ENCODE measurements around the gene RTCB. TPM values are rescaled to one million over a fixed set of nuclear protein-coding genes. Genes with fewer than 3 reads are reported as not detected.

Gene RTCB
- total and polyA plus RNA-seq, 3 experiments from 2014 or later: 97.7 to 104 (median 103) TPM

- CTCF ChIA-PET: no interaction called here
- H3K4me3 ChIP-seq (ENCODE audit: low read length): no peak overlapping the region
- POLR2A ChIA-PET: no interaction called here
- Mint-ChIP-seq H3K4me1 (no peaks in the 10 kb centered on the region), H3K27me3 (peaks cover 6 to 23% of the 10 kb centered on the region in 2 donors), H3K4me3 (no peak overlapping the region), H3K9me3 (peaks cover 0 to 1% (median 0%) of the 10 kb centered on the region in 5 donors), H3K27ac (no peak overlapping the region), H3K36me3 (no peaks in the 10 kb centered on the region)
- H3K27me3 ChIP-seq (ENCODE audit: insufficient read depth, low read length, poor library complexity, severe bottlenecking): no peaks in the 10 kb centered on the region
- H3K4me1 ChIP-seq (ENCODE audit: insufficient read depth, low read length): no peaks in the 10 kb centered on the region
- DNase-seq: no peak
- no peak overlapping the region for H3K27ac ChIP-seq (ENCODE audit: low read depth, low read length)
- H3K36me3 ChIP-seq (ENCODE audit: insufficient read depth, low read length): no peaks in the 10 kb centered on the region
- no peaks in the 10 kb centered on the region for H3K9me3 ChIP-seq (ENCODE audit: low read length)
Observed at GRCh38 chr22:32348031-32348611, 63.9 kb downstream of the RTCB start.

DNA sequence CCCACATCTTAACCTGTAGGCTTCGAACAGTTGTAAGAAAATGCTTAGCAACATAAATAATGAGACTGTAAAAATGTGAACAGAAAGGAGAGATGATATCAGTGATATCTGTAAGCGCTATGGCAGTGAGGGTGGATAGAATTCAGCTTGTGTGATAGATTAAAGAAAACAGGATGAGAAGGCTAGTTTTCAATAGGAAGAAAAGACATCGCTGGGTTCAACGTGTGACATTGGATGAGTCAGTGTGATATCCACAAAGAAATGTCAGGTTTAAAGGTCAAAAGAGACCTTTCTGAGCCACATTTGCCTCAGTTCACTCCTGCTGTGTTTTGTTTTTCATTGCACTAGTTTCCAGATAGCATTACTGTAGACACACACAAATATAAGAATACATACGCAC is 68.1 kb downstream of the RTCB start:
- Histone ChIP-seq H3K4me1 (ENCODE audit: insufficient read depth, low read length) (no peaks in the 10 kb centered on the region), H3K27me3 (ENCODE audit: insufficient read depth, low read length, poor library complexity, severe bottlenecking) (no peaks in the 10 kb centered on the region), H3K36me3 (ENCODE audit: insufficient read depth, low read length) (no peaks in the 10 kb centered on the region), H3K27ac (ENCODE audit: low read depth, low read length) (no peak overlapping the region), H3K4me3 (ENCODE audit: low read length) (no peak overlapping the region), H3K9me3 (ENCODE audit: low read length) (no peaks in the 10 kb centered on the region)
- Mint-ChIP-seq H3K9me3 (no peaks in the 10 kb centered on the region), H3K27ac (no peak overlapping the region), H3K4me1 (no peaks in the 10 kb centered on the region), H3K36me3 (no peaks in the 10 kb centered on the region), H3K4me3 (no peak overlapping the region), H3K27me3 (peaks cover 15 to 60% of the 10 kb centered on the region in 2 donors)
- POLR2A ChIA-PET: no interaction called here
- CTCF ChIA-PET: no interaction called here
- no peak for DNase-seq

DNA sequence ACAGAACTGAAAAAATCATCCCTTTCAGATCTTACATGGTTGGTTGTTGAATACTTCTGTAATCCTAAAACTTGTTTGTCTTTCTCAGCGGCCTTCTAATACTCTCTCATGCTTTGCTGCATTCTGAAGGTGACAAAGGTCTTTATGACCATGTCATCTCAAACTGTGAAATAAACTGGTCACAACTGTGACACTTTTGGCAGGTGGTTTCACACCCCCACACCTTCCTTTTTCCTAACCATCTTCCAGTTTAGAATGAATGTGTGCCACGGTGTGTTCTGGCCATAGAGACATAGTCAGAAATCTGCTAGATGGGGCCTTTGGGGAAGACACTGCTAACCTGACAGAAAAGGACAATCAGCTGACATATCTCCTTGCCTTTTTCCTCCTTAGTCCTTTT is 69.1 kb downstream of the RTCB start:
- Histone ChIP-seq H3K27me3 (ENCODE audit: insufficient read depth, low read length, poor library complexity, severe bottlenecking) (no peaks in the 10 kb centered on the region), H3K36me3 (ENCODE audit: insufficient read depth, low read length) (no peaks in the 10 kb centered on the region), H3K9me3 (ENCODE audit: low read length) (no peaks in the 10 kb centered on the region), H3K4me3 (ENCODE audit: low read length) (no peak overlapping the region), H3K4me1 (ENCODE audit: insufficient read depth, low read length) (no peaks in the 10 kb centered on the region), H3K27ac (ENCODE audit: low read depth, low read length) (no peak overlapping the region)
- no peaks in the 10 kb centered on the region for H3K36me3 Mint-ChIP-seq
- CTCF ChIA-PET: no interaction called here
- no peak overlapping the region for H3K27ac Mint-ChIP-seq
- no peaks in the 10 kb centered on the region for H3K4me1 Mint-ChIP-seq
- POLR2A ChIA-PET: no interaction called here
- DNase-seq: no peak
- no peaks in the 10 kb centered on the region for H3K9me3 Mint-ChIP-seq
- no peak overlapping the region for H3K4me3 Mint-ChIP-seq
- H3K27me3 Mint-ChIP-seq: peaks cover 15 to 65% of the 10 kb centered on the region in 2 donors

DNA sequence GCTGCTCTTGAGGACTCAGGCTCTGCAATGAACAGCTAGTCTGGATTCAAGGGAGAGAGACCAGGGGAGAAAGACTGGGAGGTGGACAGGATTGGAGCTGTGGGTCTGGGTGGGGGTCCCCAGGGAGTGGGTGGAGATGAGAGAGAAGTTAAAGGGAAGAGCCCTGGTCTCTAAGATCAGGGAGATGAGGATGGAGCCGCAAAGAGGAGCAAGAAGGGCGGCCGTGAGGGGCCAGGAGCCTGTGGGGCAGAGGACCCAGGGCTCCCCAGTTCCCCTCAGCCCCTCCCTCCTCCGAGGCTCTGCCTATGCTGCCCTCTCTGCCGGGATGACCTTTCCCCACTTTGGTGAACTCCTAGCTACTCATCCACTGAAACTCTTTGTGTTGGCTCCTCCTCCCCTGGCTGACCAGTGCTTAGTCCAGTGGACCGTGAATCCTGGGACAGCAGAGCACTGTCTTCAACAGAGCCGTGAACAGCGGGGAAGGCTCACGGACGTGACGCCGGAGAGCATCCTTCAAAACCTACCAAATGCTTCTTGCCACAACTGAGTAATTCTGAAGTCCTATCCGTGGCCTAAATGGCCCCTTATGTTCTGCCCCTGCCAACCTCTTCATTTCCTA is 70.8 kb downstream of the RTCB start:
- peak overlapping the region in 2 of 8 donors; percentile 48 to 65 for H3K27ac Mint-ChIP-seq
- no peaks in the 10 kb centered on the region for H3K36me3 Mint-ChIP-seq
- H3K4me3 Mint-ChIP-seq: no peak overlapping the region
- H3K9me3 Mint-ChIP-seq: no peaks in the 10 kb centered on the region
- no peaks in the 10 kb centered on the region for H3K27me3 ChIP-seq (ENCODE audit: insufficient read depth, low read length, poor library complexity, severe bottlenecking)
- ChIA-PET CTCF (no interaction called here), POLR2A (no interaction called here)
- no peak for DNase-seq
- no peak overlapping the region for H3K27ac ChIP-seq (ENCODE audit: low read depth, low read length)
- no peak overlapping the region for H3K4me3 ChIP-seq (ENCODE audit: low read length)
- no peaks in the 10 kb centered on the region for H3K4me1 Mint-ChIP-seq
- H3K36me3 ChIP-seq (ENCODE audit: insufficient read depth, low read length): no peaks in the 10 kb centered on the region
- no peaks in the 10 kb centered on the region for H3K9me3 ChIP-seq (ENCODE audit: low read length)
- no peaks in the 10 kb centered on the region for H3K4me1 ChIP-seq (ENCODE audit: insufficient read depth, low read length)
- H3K27me3 Mint-ChIP-seq: peaks cover 16 to 73% of the 10 kb centered on the region in 2 donors

DNA sequence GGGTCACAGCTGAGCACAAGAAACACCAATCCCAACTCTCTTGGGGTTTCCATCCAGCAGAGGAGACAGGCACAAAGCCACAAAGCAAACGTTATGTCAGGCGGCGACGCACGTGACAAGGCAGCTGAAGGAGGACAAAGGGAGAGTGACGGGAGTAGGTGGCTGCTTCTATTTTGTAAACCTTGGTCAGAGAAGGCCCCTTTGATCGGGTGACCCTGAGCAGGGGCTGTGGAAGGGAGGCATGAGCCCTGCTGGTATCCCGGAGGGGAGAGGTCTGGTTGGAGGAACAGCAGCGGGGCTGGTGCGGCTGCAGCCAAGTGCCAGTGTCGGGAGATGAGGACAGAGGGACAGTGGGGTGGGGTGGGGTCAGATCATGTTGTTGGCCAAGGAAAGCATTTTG is 71.6 kb downstream of the RTCB start:
- no peaks in the 10 kb centered on the region for H3K9me3 Mint-ChIP-seq
- no peak overlapping the region for H3K27ac Mint-ChIP-seq
- no peak for DNase-seq
- Histone ChIP-seq H3K4me3 (ENCODE audit: low read length) (no peak overlapping the region), H3K9me3 (ENCODE audit: low read length) (no peaks in the 10 kb centered on the region), H3K27me3 (ENCODE audit: insufficient read depth, low read length, poor library complexity, severe bottlenecking) (no peaks in the 10 kb centered on the region), H3K36me3 (ENCODE audit: insufficient read depth, low read length) (no peaks in the 10 kb centered on the region), H3K27ac (ENCODE audit: low read depth, low read length) (no peak overlapping the region), H3K4me1 (ENCODE audit: insufficient read depth, low read length) (no peaks in the 10 kb centered on the region)
- ChIA-PET POLR2A (no interaction called here), CTCF (no interaction called here)
- no peaks in the 10 kb centered on the region for H3K36me3 Mint-ChIP-seq
- peaks cover 14 to 71% of the 10 kb centered on the region in 2 donors for H3K27me3 Mint-ChIP-seq
- H3K4me3 Mint-ChIP-seq: no peak overlapping the region
- H3K4me1 Mint-ChIP-seq: no peaks in the 10 kb centered on the region

- Mint-ChIP-seq H3K36me3 (no peaks in the 10 kb centered on the region), H3K27ac (no peak overlapping the region), H3K4me3 (no peak overlapping the region), H3K9me3 (no peaks in the 10 kb centered on the region), H3K27me3 (peaks cover 18 to 73% of the 10 kb centered on the region in 2 donors), H3K4me1 (no peaks in the 10 kb centered on the region)
- no peak overlapping the region for H3K27ac ChIP-seq (ENCODE audit: low read depth, low read length)
- H3K4me1 ChIP-seq (ENCODE audit: insufficient read depth, low read length): no peaks in the 10 kb centered on the region
- no peak overlapping the region for H3K4me3 ChIP-seq (ENCODE audit: low read length)
- DNase-seq: no peak
- H3K36me3 ChIP-seq (ENCODE audit: insufficient read depth, low read length): no peaks in the 10 kb centered on the region
- no peaks in the 10 kb centered on the region for H3K9me3 ChIP-seq (ENCODE audit: low read length)
- ChIA-PET POLR2A (no interaction called here), CTCF (no interaction called here)
- H3K27me3 ChIP-seq (ENCODE audit: insufficient read depth, low read length, poor library complexity, severe bottlenecking): no peaks in the 10 kb centered on the region
Observed at GRCh38 chr22:32339190-32340012, 72.6 kb downstream of the RTCB start.

DNA sequence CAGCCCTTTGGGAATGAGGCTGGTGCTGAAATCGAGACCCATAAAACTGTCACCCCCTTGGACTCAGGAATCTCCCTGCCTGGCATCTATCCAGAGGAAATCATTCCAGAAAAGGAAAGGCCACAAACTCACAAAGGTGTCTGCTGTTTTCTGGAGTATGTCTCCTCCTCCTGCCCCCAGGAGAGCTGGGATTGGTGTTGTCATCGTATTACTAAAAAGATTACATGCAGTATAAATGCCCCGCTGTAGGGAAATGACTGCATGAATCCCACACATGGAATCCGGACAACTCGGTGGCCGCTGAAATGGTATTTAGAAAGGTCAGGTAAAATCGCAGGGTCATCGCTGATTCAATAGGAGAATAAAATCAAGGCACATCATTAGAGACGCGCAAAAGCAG is 73.3 kb downstream of the RTCB start:
- Mint-ChIP-seq H3K27me3 (peaks cover 19 to 73% of the 10 kb centered on the region in 2 donors), H3K27ac (no peak overlapping the region), H3K36me3 (no peaks in the 10 kb centered on the region), H3K4me1 (no peaks in the 10 kb centered on the region), H3K9me3 (no peaks in the 10 kb centered on the region), H3K4me3 (no peak overlapping the region)
- no peaks in the 10 kb centered on the region for H3K36me3 ChIP-seq (ENCODE audit: insufficient read depth, low read length)
- DNase-seq: no peak
- no peaks in the 10 kb centered on the region for H3K27me3 ChIP-seq (ENCODE audit: insufficient read depth, low read length, poor library complexity, severe bottlenecking)
- ChIA-PET CTCF (no interaction called here), POLR2A (no interaction called here)
- no peaks in the 10 kb centered on the region for H3K4me1 ChIP-seq (ENCODE audit: insufficient read depth, low read length)
- H3K27ac ChIP-seq (ENCODE audit: low read depth, low read length): no peak overlapping the region
- H3K4me3 ChIP-seq (ENCODE audit: low read length): no peak overlapping the region
- no peaks in the 10 kb centered on the region for H3K9me3 ChIP-seq (ENCODE audit: low read length)
